Brain microvascular endothelial cell (primary cell): Measurements from ENCODE around the gene BRD8.
A peak's percentile ranks its signal among the peaks of the same experiment; 100 is the strongest.
"Not testable (repeated sequence)": the region's sequence is repeated elsewhere in the genome, so short reads cannot be mapped to it uniquely, and the experiment has no call there.

ENCODE experiments used
- DNase-seq: peaks from one replicate; pipeline ENCODE4 v3.0.0-alpha.2; 2020
- H3K27ac ChIP-seq: fragments of 250-450 bp; sonication (Bioruptor Pico); 2 replicates; pipeline ENCODE4 v1.5.1; 2020; ENCODE audit warnings: mild to moderate bottlenecking, moderate library complexity
- H3K27me3 ChIP-seq: fragments of 250-450 bp; sonication (Bioruptor Pico); replicated peaks from 2 replicates; pipeline ENCODE4 v1.5.1; 2020; ENCODE audit warnings: mild to moderate bottlenecking
- H3K36me3 ChIP-seq: fragments of 250-450 bp; sonication (Bioruptor Pico); replicated peaks from 2 replicates; pipeline ENCODE4 v1.5.1; 2020; ENCODE audit warnings: mild to moderate bottlenecking
- H3K4me3 ChIP-seq: 2 replicates; pipeline ENCODE4 v1.5.1; 2011; ENCODE audit warnings: low read depth, mild to moderate bottlenecking, control low read depth, low read length, moderate library complexity
- in situ Hi-C: cut with HindIII; loops from 2 replicates; pipeline ENCODE4 v1.10.0; 2017; ENCODE audit warnings: low sequenced_read_pairs, low pct_ligation_motif_present
- TF ChIP-seq, protein P1 (sequence below): IDR thresholded peaks from 2 replicates; pipeline ENCODE4 v1.5.1; 2011; ENCODE audit warnings: low read depth, mild to moderate bottlenecking, moderate library complexity, low read length, control low read depth, inconsistent platforms; ENCODE audit errors: missing control alignments

BRD8 gene

DNA sequence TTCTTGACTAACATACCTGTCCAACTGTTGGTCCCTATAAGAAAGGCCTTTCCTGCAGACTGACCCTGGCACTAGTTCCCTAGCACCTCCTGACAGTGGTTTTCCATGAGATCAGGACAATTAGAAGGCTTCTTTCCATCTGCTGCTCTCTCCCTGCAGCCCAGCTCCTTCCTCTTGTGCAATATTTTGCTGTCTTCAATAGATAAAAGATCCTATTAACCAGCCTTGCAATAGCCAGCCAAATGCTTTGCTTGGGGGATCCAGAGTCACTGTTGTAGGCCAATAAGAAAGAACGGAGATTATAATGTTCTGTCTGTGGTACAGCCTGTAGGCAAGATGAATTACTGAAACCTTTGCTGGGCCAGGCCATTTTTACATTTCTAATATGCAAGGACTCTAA is 20.8 kb downstream of the BRD8 start:
- H3K27me3 ChIP-seq, result no peaks in the 10 kb centered on the region
- in situ Hi-C loops, result no loop called here
- DNase-seq, result no peak
- no peak overlapping the region for H3K4me3 ChIP-seq
- no peak overlapping the region for H3K27ac ChIP-seq
- TF ChIP-seq, protein P1, sequence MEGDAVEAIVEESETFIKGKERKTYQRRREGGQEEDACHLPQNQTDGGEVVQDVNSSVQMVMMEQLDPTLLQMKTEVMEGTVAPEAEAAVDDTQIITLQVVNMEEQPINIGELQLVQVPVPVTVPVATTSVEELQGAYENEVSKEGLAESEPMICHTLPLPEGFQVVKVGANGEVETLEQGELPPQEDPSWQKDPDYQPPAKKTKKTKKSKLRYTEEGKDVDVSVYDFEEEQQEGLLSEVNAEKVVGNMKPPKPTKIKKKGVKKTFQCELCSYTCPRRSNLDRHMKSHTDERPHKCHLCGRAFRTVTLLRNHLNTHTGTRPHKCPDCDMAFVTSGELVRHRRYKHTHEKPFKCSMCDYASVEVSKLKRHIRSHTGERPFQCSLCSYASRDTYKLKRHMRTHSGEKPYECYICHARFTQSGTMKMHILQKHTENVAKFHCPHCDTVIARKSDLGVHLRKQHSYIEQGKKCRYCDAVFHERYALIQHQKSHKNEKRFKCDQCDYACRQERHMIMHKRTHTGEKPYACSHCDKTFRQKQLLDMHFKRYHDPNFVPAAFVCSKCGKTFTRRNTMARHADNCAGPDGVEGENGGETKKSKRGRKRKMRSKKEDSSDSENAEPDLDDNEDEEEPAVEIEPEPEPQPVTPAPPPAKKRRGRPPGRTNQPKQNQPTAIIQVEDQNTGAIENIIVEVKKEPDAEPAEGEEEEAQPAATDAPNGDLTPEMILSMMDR, result no peak
- peaks cover 56% of the 10 kb centered on the region for H3K36me3 ChIP-seq

DNA sequence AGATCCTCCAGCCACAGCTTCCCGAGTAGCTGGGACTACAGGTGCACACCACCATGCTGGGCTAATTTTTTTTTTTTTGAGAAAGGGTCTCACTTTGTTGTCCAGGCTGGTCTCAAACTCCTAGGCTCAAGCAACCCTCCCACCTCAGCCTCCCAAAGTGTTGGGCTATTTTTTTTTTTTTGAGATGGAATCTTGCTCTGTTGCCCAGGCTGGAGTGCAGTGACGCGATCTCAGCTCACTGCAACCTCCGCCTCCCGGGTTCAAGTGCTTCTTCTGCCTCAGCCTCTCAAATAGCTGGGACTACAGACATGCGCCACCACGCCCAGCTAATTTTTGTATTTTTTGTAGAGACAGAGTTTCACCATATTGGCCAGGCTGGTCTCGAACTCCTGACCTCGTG is 22.5 kb downstream of the BRD8 start:
- H3K27me3 ChIP-seq, in situ Hi-C loops, H3K27ac ChIP-seq, DNase-seq, H3K4me3 ChIP-seq: not testable (repeated sequence)
- peaks cover 41% of the 10 kb centered on the region for H3K36me3 ChIP-seq

DNA sequence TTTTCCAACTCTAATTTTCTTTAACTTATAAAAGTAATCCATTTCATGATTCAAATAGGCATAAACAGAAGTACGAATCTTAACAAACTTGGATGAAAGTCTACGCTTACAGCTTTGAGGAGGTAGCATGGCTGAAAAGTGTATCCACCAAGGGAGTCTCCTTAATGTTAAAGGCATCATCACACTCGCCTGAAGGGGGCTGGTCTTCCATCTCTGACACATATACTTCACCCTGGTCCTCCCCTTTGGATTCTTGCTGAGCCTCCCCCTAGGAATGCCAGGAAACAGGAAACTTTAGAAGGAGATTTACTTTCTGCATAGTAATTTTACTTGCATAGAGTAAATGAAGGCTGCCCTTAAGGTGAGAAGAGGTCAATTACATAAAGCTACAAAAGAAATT is 28.9 kb downstream of the BRD8 start:
- Histone ChIP-seq H3K36me3 (no peaks in the 10 kb centered on the region), H3K27ac (no peak overlapping the region), H3K27me3 (no peaks in the 10 kb centered on the region), H3K4me3 (no peak overlapping the region)
- in situ Hi-C loops, result no loop called here
- TF ChIP-seq, protein P1, result peak; percentile 10
- peak; percentile 24 for DNase-seq

DNA sequence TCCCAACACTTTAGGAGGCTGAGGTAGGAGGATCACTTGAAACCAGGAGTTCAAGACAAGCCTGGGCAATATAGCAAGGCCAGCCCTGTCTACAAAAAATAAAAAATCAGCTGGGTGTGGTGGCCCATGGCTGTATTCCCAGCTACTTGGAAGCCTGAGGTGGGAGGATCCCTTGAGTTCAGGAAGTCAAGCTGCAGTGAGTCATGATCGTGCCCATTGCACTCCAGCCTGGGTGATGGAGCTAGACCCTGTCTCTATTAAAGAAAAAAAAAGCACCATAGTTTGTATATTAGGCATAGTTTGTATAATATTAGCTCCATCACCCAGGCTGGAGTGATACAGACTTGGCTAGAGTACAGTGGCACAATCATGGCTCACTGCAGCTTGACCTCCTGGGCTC is 29.6 kb downstream of the BRD8 start:
- TF ChIP-seq, protein P1, result no peak

DNA sequence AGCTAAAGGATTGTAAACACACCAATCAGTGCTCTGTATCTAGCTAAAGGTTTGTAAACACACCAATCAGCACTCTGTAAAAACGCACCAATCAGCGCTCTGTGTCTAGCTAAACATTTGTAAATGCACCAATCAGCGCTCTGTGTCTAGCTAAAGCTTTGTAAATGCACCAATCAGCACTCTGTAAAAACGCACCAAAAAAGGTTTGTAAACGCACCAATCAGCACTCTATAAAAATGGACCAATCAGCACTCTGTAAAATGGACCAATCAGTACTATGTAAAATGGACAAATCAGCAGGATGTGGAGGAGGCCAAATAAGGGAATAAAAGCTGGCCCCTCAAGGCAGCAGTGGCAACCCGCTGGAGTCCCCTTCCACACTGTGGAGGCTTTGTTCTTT is 34.9 kb downstream of the BRD8 start:
- DNase-seq, H3K4me3 ChIP-seq: not testable (repeated sequence)

More for the DNA sequence above, 29.6 kb downstream of the BRD8 start:
- Histone ChIP-seq H3K27me3 (no peaks in the 10 kb centered on the region), H3K36me3 (no peaks in the 10 kb centered on the region), H3K27ac (no peak overlapping the region), H3K4me3 (no peak overlapping the region)
- in situ Hi-C loops, result no loop called here
- peak; percentile 71 for DNase-seq

DNA sequence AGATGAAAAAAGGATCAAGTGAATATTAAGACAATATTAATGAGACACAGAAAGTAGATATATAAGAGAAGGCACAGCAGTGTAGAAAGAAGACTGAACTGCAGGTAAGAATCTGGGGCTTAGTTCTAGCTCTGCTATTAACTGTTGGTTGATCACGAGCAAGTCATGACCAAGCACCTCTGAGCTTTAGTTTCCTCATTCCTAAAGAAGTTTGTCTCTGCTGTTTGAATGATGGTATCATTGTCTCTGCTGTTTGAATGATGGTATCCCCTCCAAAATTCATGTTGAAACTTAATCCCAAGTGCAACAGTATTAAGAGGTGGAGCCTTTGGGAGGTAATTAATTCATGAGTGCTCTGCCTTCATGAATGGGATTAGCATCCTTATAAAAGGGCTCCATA is 36.7 kb downstream of the BRD8 start:
- Histone ChIP-seq H3K27ac (no peak overlapping the region), H3K27me3 (no peaks in the 10 kb centered on the region), H3K36me3 (no peaks in the 10 kb centered on the region), H3K4me3 (no peak overlapping the region)
- TF ChIP-seq, protein P1, result no peak
- DNase-seq, result no peak
- in situ Hi-C loops, result no loop called here

More for the DNA sequence above, 34.9 kb downstream of the BRD8 start:
- H3K27me3 ChIP-seq, in situ Hi-C loops, H3K36me3 ChIP-seq, H3K27ac ChIP-seq: not testable (repeated sequence)

DNA sequence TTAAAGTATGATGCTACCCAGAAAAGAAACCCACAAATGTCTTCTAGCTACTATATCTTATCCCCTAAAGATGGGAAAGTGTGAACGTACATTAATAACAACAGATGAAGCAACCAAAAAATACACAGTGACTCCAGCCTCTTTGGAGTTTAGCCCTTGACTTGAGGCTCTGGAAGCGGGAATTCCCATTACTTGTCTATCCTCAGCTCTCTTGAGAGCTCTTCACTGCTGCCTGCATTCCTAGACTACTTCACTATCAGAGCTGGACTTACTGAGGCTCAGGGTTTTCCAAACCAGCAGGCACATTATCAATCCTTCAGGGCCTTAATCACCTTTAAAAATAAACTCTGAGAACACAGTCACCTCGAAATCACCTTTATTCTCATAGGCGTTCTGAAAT is 38.2 kb downstream of the BRD8 start:
- TF ChIP-seq, protein P1, result no peak
- Histone ChIP-seq H3K27me3 (no peaks in the 10 kb centered on the region), H3K27ac (no peak overlapping the region), H3K4me3 (no peak overlapping the region), H3K36me3 (no peaks in the 10 kb centered on the region)
- in situ Hi-C loops, result no loop called here
- no peak for DNase-seq
